Measurements from ENCODE around the gene XPO6.

- no peak for TF ChIP-seq CTCF (IDR thresholded peaks at IDR 0.05)
- TF ChIP-seq POLR2A (IDR thresholded peaks at IDR 0.05) = no peak
Measured at GRCh38 chr16:28058839-28059589, 152.8 kb downstream of the XPO6 start.
